MCF 10A (cell line): ENCODE measurements around the gene GALNT9. TPM values are rescaled to one million over a fixed set of nuclear protein-coding genes. Genes with fewer than 3 reads are reported as not detected.

ENCODE experiments used
- BruUV-seq: library from RNA; stranded (reverse); fragments of 400-500 nt; replicated peaks from 2 replicates; lab custom pipeline; 2021; lab: Mats Ljungman, UMichigan
- CTCF ChIA-PET: fragments of 300-600 bp; sonication (Branson Sonifier 250); formaldehyde crosslinking; extraction: SDS; loops from one replicate; lab custom pipeline; 2021; ENCODE audit warnings: antibody characterized with exemption, inconsistent platforms; lab: Yijun Ruan, JAX
- POLR2A ChIA-PET: fragments of 300-600, 350-650 bp; sonication (Branson Sonifier 250); formaldehyde crosslinking; extraction: SDS; loops from one replicate; lab custom pipeline; 2020; ENCODE audit warnings: antibody characterized with exemption, inconsistent platforms; lab: Yijun Ruan, JAX
- DNase-seq: peaks from one replicate; pipeline ENCODE4 v3.0.0-alpha.2; 2018; ENCODE audit not compliant: unreplicated experiment
- H3K27ac Mint-ChIP-seq: one replicate; pipeline ENCODE4 v1.8.0; 2022; ENCODE audit warnings: mild to moderate bottlenecking, low read depth, mixed read lengths; ENCODE audit not compliant: unreplicated experiment
- H3K27me3 Mint-ChIP-seq: one replicate; pipeline ENCODE4 v1.8.0; 2022; ENCODE audit warnings: mixed read lengths; ENCODE audit not compliant: insufficient read depth, unreplicated experiment
- H3K36me3 Mint-ChIP-seq: one replicate; pipeline ENCODE4 v1.8.0; 2022; ENCODE audit warnings: mild to moderate bottlenecking, moderate library complexity, mixed read lengths; ENCODE audit not compliant: insufficient read depth, unreplicated experiment
- H3K4me1 Mint-ChIP-seq: one replicate; pipeline ENCODE4 v1.8.0; 2022; ENCODE audit warnings: mixed read lengths; ENCODE audit not compliant: insufficient read depth, unreplicated experiment
- H3K4me3 Mint-ChIP-seq: one replicate; pipeline ENCODE4 v1.8.0; 2022; ENCODE audit warnings: mild to moderate bottlenecking, moderate library complexity, mixed read lengths; ENCODE audit not compliant: unreplicated experiment
- H3K9me3 Mint-ChIP-seq: one replicate; pipeline ENCODE4 v1.8.0; 2022; ENCODE audit warnings: mixed read lengths; ENCODE audit not compliant: unreplicated experiment
- intact Hi-C: fragments of 100-400 bp; cut with micrococcal nuclease; formaldehyde crosslinking; loops from 2 replicates; pipeline ENCODE4 v1.14.1; 2022
- total RNA-seq: library from RNA; stranded (reverse); gene quantifications from 2 replicates; pipeline ENCODE4 v1.2.3, GENCODE V29; 2022
- TF ChIP-seq, protein P1 (sequence below): fragments of 200-600 bp; IDR thresholded peaks from one replicate; pipeline ENCODE4 v1.8.0; 2022; ENCODE audit warnings: antibody characterized with exemption, mild to moderate bottlenecking; ENCODE audit not compliant: unreplicated experiment

GALNT9 gene
- total RNA-seq, 1 experiment from 2014 or later = 4.4 TPM

DNA sequence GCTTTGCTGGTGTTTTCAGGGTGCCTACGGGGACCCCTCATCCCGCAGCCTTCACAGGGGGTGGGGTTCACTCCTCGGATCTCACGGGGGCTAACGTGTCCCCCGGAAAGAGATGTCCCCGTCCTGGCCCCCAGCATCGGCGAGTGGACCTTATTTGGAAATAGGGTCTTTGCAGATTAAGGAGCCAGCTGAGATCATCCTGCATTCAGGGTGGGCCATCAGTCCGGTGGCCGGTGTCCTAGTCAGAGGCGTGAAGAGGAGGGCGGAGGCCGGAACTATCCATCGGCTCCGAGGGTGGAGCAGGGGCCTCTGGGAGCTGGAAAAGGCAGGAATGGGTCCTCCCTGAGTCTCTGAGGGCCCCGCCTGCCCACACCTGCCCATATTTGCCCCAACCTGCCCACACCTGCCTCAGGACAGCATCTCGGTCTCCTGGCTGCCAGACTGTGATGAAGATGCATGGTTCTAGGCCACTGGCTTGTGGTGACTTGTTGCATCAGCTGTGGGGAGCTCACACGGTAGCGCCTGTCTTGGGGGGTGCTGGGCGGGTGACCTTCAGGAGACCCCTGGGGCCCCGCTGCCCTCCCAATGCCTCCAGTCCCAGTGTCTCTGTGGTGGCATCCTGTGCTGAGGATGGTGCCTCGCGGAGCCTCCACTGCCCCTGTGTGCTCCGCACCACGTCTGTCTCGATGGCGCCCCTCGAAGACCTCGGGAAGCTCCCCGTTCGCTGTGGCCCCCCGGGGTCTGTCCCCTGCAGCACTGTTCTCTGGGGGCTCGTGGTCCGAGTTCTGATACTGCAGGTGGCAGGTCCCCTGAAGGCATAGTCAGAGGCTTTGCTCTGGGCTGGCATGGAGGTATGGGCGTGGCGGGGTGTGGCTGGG, 170.5 kb downstream of the GALNT9 start:
- CTCF ChIA-PET = interaction anchor here (0.5 to 4.4 kb wide), 2 partner anchors 256 to 493 kb away, joined by 3 to 22 read pairs; no protein-coding TSS in a partner anchor
- H3K27me3 Mint-ChIP-seq = peaks cover 4% of the 10 kb centered on the region

GRCh38 chr12:132157733-132158409, 171.5 kb downstream of the GALNT9 start:
- CTCF ChIA-PET = no interaction called here
- TF ChIP-seq, protein P1, sequence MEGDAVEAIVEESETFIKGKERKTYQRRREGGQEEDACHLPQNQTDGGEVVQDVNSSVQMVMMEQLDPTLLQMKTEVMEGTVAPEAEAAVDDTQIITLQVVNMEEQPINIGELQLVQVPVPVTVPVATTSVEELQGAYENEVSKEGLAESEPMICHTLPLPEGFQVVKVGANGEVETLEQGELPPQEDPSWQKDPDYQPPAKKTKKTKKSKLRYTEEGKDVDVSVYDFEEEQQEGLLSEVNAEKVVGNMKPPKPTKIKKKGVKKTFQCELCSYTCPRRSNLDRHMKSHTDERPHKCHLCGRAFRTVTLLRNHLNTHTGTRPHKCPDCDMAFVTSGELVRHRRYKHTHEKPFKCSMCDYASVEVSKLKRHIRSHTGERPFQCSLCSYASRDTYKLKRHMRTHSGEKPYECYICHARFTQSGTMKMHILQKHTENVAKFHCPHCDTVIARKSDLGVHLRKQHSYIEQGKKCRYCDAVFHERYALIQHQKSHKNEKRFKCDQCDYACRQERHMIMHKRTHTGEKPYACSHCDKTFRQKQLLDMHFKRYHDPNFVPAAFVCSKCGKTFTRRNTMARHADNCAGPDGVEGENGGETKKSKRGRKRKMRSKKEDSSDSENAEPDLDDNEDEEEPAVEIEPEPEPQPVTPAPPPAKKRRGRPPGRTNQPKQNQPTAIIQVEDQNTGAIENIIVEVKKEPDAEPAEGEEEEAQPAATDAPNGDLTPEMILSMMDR = no peak
- POLR2A ChIA-PET = no interaction called here
- H3K27me3 Mint-ChIP-seq = no peaks in the 10 kb centered on the region
- no TSS peak for BruUV-seq
- intact Hi-C loops = loop anchor here (10.0 kb wide), 1 partner anchor 457 kb away; the partner anchor contains the start of genes LRCOL1 and P2RX2
- H3K4me3 Mint-ChIP-seq = no peak overlapping the region
- H3K9me3 Mint-ChIP-seq = no peaks in the 10 kb centered on the region
- H3K36me3 Mint-ChIP-seq = no peaks in the 10 kb centered on the region
- H3K27ac Mint-ChIP-seq = no peak overlapping the region
- H3K4me1 Mint-ChIP-seq = peaks cover 10% of the 10 kb centered on the region
- DNase-seq = no peak

More for the DNA sequence above, 170.5 kb downstream of the GALNT9 start:
- peak; percentile 69 for DNase-seq
- Mint-ChIP-seq H3K4me1 (peaks cover 16% of the 10 kb centered on the region), H3K27ac (no peak overlapping the region), H3K4me3 (no peak overlapping the region), H3K36me3 (no peaks in the 10 kb centered on the region), H3K9me3 (no peaks in the 10 kb centered on the region)
- no TSS peak for BruUV-seq
- intact Hi-C loops = loop anchor here (10.0 kb wide), 1 partner anchor 456 kb away; the partner anchor contains the start of genes LRCOL1 and P2RX2
- TF ChIP-seq, protein P1 = no peak
- POLR2A ChIA-PET = interaction anchor here (0.7 kb wide), 1 partner anchor 24 kb away, joined by 4 read pairs; no protein-coding TSS in a partner anchor

- intact Hi-C loops = loop anchor here (10.0 kb wide), 1 partner anchor 458 kb away; the partner anchor contains the start of genes LRCOL1 and P2RX2
- H3K27ac Mint-ChIP-seq = no peak overlapping the region
- H3K4me3 Mint-ChIP-seq = no peak overlapping the region
- BruUV-seq = no TSS peak
- no peak for DNase-seq
- H3K4me1 Mint-ChIP-seq = peaks cover 4% of the 10 kb centered on the region
- TF ChIP-seq, protein P1 = no peak
- no peaks in the 10 kb centered on the region for H3K36me3 Mint-ChIP-seq
- H3K9me3 Mint-ChIP-seq = no peaks in the 10 kb centered on the region
- H3K27me3 Mint-ChIP-seq = no peaks in the 10 kb centered on the region
- ChIA-PET POLR2A (no interaction called here), CTCF (no interaction called here)
Measured at GRCh38 chr12:132156573-132157325, 172.6 kb downstream of the GALNT9 start.
